ENCODE results near the gene MGLL.
"Not testable (repeated sequence)": the region's sequence is repeated elsewhere in the genome, so short reads cannot be mapped to it uniquely, and the experiment has no call there.

MGLL gene

DNA sequence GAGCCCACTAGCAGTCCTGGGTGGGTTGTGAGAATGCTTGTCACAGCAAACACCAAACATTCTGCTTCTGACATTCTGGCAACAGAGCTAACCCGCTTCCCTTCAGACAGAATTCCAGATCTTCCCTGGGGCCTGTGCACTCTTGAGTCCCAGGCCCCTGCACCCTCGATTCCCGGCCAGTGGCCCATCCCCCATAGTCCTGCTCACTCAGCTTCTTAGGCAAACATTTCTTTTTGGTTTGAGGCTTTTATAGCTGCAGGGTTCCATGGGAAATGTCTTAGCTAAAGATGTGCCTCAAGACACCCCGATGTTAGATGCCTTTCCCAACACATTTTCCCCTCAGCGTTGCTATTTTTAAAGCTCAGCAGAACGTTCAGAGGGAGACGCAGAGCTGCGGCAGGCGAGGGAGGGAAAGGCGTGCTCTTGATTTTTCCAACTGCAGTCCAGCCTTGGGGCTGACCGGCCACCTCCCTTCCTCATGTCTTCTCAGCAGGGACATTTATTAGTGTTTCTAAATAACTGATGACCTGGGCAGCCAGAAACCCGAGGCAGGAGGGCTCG is 114.4 kb downstream of the MGLL start:
- no peak for DNase-seq (ENCODE audit: low spot score)

DNA sequence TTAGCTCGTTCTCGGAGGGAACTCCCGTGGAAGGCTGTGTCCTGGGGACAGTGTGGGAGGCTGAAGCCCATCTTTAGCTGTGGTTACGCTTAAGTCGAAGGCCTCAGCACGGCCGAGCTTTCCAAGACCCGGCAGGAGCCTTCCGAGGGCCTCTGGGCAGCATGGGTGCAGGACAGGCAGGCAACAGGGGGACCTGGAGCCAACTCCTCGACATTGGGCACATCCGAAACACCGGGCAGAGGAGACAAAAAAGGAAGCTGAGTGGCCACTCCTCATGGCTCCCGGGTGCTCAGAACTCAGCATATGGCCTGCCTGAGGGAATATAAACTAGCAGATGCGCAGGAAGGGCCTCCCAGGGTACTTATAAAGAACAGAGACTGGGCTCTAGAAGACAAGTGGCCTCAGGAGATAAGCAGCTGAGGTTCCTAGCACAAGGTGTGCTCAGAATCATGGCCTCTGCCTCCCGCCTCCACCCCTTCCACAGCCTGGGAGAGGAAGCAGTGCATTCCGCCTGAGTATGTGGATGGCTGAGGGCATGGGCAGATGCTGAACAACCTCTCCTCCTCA is 115.4 kb downstream of the MGLL start:
- DNase-seq (ENCODE audit: low spot score), result no peak

DNA sequence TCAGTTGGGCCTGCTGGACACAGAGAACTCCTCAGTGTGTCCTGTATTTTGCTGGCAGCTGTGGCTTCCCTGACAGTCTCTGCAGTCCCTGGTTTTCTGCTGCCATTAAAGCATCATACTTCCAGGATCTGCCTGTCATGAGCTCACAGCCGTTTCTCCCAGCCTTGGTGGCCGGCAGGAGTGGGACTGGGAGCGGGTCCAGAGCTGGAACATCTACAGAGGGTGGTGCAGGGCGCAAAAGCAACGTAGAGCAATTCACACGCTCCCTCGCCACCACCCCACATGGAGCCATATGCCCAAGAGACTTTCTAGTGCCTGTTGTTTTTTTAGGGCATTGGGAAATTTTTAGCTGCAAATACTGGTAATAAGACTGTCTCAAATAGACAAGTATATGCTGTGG is 116.0 kb downstream of the MGLL start:
- DNase-seq (ENCODE audit: low spot score), result no peak

DNA sequence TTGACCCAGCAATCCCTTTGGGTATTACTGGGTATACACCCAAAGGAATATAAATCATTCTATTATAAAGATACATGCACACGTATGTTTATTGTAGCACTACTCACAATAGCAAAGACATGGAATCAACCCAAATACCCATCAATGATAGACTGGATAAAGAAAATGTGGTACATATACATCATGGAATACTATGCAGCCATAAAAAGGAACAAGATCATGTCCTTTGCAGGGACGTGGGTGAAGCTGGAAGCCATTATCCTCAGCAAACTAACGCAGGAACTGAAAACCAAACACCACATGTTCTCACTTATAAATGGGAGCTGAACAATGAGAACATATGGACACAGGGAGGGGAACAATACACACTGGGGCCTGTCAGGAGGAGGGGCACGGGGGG is 117.5 kb downstream of the MGLL start:
- not testable (repeated sequence) for DNase-seq (ENCODE audit: low spot score)

DNA sequence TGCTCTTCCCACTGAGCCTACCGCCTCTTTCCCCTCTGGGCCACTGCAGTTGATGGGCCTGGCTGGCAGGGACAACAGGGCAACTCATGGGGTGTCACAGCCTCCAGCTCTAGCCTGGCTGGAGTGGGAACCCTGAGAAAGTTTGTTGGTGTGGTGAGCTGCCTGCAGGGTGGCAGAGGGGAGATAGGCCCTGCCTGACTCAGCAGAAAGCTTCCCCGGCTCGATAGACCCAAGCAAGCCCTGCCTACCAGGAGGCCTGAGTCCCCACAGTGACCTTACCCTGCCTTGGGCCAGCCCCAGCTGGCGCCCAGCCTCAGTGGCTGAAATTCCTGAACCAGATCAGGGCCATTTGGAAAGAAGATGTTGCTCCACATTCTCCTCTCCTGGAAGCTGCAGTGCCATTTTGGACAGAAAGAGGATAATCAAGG is 120.2 kb downstream of the MGLL start:
- no peak for DNase-seq (ENCODE audit: low spot score)

DNA sequence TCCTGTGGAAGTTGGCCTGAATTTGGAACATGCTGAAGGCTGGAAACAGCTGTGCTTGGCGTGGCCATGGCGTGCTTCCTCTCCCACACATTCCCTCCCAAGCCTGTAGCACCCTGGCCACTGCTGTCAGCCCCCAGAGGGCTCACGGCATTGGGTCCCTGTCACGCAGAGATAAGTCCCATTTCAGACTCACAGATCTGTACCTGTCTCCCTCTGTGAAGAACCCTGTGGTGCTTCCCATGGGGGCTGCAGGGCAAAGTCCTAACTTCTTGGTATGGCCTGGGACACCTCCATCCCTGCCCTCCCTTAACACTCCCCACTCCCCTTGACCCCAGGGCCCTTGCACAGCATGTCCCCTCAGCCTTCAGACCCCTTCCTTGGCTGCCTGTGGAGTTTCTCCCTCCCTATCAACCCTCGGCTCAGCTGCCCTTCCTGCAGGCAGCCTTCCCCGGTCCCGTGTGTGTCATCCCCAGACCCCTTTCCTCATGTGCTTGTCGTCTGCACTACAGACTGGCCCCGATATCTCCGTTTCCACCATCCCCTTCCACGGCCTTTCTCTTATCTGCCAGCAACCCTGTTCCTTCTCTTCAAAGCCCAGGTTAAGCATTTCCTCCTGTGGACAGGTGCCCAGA is 120.9 kb downstream of the MGLL start:
- no peak for DNase-seq (ENCODE audit: low spot score)

DNA sequence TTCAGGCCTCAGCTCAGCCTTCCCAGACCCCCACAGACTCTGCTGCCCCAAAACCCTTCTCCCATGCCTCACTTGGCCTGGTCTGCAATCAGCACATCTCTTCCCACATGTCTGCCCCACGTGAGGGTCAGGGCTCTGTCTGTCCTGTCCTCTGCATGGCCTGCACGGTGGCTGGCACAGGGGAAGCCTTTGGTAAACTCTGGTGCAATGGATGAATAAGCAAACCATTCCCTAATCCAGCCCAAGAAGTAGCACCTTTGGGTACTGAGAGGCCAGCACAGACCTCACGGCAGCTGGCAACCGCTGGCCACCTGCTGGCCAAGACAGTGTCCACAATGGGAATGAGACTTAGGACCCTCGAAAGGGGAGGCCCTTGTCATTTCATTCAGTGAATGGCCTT is 121.9 kb downstream of the MGLL start:
- DNase-seq (ENCODE audit: low spot score), result no peak

DNA sequence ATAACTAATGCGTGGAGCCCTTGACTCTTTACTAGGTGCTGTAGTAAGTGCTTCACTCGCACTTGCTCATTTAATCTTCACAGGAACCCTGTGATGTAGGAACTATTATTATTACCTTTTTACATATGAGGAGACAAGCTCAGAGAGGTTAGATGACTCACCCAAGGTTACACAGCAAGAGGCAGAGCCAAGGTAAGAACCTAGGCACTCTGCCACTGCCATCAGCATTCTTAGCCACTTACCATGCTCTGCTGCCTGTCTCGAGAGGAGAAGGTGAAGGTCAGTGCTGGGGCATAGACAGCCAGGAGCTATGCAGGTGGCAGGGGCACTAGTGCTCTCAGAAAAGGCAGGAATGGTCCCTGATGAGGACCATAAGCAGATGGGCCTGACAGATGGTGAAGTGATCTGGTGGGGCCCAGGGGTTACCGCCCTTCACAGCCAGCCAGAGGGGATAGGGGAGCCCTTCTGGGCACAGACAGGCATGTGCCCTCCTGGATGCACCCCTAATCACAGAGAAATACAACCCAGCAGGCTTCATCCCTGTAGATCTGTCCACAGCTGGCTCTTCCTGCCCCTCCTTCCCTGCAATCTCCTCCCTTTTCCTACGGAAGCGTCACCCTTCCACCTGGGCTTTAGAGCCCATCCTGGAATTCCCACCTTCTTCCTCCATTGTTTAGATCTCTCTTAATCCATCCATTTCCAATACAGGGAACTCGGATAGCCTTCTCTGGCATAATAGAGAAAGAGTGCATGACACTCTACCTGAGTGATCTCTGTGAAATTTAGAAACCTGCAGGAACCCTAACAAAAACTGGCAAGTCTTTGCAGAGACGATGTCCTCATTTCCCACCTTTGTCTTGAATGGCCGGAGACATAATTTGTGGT is 122.7 kb downstream of the MGLL start:
- no peak for DNase-seq (ENCODE audit: low spot score)

DNA sequence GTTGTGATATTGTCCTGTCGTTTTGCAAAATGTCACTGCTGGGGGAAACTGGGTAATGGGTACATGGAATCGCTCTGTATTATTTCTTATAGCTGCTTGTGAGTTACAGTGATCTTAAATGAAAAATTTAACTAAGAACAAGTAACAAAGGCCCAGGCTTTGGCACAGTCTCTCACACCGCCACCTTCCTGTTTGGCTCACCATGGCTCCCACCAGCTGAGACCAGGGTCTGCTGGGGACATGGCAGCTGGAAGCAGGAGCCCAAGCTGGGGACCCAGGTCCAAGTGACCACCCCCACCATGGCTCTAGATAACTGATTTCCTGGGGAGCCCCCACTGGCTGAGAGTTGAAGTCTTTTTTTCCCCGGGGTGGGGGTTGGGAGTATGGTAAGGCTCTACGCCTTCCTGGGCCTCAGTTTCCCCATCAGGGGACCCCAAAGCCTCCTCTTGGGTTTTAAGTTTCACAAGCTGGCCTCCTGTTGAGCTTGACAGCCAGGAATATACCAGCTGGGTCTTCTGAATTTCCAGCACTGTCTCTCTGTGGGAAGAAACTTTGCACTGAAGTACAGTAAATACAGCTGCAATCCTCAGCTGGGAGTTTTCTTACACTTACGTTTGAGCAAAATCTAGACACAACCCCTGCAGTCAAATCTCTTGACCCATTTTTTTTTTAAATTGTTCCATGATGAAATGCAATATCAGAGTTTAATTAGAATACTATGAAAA is 123.5 kb downstream of the MGLL start:
- no peak for DNase-seq (ENCODE audit: low spot score)

DNA sequence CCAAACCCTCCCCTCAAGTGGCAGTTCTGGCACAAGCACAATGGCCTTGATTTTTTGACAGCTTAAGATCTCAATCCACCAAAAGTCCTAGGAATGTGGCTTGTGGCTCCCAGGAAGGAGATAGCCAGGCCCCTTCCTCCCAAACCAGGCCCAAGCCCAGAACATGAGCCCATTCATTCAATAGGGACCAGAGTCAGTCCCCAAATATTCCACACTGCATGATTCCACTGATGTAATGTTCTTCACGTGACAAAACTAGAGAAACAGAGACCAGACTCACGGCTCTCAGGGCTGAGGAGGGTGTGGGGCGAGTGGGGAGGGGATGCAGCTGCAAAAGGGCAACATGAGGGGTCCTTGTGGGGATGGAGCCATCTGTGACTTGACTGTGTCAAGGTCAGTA is 124.0 kb downstream of the MGLL start:
- no peak for DNase-seq (ENCODE audit: low spot score)

DNA sequence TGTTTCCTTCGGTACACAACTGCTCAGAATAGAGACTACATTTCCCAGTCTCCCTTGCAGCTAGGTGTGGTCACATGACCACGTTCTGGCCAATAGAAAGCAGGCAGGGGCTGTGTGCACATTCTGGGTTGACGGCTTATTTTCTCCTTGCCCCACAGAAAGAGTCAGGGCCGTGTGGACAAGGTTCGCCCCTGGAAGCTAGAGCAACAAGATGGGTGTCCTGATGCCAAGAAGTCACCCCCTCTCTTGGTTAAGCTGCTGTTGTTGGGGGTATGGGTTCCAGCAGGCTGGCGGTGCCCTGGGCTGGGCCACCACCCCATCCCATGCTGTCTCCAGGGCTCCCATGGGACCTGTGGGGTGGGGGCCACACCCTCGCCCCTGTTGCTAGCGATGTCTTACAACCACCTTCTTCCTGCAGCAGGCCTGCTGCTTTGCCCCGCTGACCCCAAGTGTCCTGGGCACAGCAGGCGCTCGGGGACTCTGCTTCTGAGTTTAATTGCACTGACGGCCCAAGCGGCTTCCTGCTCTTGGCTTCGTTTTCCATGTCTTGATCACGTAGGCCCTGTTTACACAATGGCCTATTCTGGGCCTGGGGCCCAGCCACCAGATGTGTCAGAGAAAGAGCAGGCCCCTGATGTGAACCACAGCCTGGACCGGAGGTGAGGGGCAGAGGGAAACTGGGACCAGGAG is 124.6 kb downstream of the MGLL start:
- peak; percentile 37 for DNase-seq (ENCODE audit: low spot score)

DNA sequence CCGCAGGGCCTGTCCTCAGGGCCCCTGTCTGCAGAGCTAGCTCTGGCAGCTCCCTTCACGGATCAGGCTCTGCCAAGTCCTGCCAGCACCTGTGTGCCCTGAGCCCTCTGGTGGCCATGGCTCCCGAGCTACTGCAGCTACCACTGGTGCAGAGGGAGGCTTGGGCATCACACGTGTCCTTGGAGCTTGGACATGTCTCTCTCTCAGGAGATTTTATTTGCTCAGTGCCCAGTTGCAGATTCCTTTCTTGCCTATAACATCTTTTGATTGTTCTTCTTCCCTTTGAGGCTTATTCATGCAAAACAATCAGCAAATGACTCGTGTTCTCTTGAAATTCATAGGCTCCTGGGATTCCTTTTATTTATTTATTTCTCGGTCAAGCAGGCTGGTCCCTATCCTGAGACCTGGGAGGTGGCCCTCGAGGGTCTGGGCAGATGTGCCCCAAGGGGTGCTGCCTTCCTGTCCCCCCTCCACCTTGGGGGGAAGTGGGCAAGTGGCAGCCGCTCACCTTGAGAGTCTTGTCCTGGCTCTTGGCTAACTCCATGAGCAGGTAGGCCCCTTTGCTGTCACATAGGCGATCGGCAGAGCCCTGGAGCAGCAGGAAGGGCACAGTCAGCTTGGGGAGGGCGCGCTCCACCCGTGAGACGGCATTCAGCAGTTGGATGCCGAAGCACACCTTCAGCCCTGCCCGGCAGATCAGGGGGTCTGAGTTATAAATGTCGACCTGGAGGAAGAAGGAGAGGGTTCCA is 127.7 kb downstream of the MGLL start:
- DNase-seq (ENCODE audit: low spot score), result peak; percentile 47

DNA sequence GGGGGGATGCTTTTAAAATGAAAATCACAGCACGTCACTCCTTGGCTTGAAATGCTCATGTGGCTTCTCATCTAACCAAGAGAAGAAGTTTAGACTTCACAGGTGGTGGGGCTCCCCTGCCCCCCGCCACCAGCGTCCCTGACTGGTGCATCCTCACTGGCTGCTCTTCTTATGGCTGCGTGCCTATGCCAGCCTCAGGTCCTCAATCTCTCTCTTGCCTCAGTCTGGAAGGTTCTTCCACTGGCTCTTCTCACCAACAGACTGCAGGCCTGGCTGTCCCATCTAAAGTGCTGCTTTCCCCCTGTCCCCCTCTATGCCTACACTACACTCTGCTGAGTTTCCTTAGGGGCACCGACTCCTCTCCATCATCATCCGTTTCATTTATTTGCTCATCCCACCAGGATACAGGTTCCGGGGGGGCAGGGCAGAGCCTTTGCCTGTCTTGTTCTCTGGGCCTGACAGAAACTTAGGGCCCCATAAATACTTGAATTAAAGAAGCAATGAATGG is 128.9 kb downstream of the MGLL start:
- no peak for DNase-seq (ENCODE audit: low spot score)

DNA sequence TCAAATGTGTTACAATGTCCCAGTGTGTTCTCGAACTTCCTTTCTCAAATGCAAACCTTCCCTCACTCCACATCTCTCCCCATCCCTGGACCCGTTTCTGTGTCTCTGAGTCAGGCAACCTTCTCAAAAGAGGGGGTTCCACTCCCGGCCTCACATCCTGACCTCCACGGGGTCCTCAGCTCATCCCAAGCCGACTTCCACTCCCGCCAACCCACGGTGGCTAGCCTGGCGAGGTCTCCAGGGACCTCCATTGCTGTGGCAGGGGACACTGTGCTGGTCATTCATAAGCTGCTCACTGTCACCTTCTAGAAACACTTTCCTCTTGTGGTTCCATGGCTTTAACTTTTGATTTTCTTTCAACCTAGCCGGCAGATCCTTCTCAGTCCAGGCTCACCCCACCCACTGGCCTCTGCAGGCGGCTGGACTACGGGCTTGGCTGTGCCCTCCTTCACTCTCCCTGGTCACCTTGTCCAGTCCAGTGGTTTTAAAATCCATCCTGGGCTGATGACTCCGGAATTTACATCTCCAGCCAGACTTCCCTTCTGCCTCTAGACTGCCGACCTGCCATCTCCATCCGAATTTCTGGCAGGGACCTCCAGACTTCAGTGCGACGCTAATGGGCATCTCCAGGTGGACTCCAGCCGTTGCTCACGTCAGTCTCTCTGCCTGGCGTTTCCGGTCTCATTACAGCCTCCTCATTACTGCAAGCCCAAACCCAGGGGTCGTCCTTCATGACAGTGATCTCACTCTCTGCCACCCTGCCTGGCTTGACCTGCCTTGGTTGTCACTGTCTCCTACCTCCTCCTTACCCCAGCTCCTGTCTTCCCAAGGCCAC is 129.6 kb downstream of the MGLL start:
- no peak for DNase-seq (ENCODE audit: low spot score)

DNA sequence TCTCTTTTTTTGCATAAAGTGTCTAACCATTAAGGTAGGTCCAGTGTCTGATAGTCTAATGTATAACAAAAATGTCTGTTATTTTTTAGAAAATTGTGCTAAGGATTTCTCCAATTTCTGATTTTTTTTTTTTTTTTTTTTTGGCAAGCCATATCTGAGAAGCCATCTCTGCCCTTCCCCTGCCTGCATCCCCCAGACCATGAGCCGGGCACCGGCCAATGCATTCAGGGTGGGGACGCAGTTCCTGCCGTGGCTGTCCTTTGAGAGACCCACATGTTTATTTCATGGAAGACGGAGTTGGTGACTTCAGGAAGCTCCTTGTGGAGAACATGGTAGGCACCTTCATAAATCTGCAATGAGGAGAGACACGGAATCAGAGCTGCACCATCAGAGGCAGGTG is 130.3 kb downstream of the MGLL start:
- DNase-seq (ENCODE audit: low spot score), result no peak

DNA sequence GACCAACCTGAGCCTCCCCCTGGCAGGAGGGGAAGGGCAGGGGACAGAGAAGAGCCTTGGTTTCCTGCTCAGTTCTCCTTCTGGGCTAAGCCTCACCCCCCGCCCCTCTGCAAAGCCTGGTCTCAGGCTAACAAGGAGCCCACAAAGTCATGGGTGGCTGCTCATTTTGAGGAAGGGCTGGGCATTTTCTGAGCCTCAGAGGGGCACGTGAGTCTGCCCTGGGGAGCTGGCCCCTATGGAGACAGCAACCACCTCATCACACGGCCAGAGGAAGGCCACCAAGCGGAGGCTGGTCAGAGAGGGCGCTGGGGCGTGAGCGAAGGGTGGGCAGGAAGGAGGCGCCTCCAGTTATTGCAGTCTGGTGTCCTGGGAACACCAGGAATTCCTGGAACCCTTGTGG is 130.8 kb downstream of the MGLL start:
- no peak for DNase-seq (ENCODE audit: low spot score)

DNA sequence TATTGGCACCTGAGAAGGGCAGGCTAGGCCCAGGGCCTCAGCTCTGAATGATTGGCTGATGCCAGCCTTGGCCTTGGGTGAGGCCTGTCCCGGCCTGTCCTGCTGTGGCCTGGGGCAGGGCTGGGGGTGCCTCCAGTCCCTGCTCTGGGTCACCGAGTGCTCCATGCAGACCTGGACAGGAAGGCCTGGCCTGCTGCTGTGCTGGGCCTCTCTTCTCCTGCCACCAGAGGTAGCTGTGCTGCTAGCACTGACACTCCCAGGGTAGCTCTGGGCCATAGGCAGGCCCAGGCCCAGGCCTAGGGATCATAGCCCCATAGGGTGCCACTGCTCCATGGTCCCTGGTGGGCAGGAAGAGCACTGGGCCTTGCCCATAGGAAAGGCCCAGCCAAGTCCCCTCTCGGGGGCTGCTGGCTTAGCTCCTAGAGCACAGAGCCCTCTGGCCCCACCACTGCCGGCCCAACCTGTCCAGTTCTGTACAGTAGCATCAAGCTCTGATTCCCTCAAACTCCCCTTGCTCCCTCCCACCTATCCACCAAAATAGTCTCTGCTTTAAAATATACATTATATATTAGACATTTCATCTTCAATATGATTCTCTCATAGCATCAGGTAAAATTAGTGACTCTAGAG is 131.4 kb downstream of the MGLL start:
- DNase-seq (ENCODE audit: low spot score), result no peak

DNA sequence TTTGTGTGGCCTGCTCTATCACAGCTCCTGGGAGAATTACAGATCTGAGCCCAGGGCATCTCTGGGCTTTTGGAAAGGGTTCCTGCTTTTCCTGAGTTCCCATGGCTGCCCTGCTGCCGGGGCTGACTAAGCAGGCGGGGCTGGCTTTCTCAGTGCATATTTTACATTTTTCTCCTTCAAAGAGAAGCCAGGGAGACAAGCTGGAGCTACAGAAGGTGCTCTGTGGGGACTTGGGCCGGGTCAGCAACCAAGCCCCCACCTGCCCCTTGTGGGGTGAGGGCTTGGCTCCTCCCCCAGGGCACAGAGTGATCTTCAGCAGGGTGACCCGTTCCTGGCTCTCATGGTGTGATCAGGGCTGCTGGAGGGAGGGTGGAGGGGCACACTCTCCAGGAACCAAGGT is 132.2 kb downstream of the MGLL start:
- DNase-seq (ENCODE audit: low spot score), result no peak

DNA sequence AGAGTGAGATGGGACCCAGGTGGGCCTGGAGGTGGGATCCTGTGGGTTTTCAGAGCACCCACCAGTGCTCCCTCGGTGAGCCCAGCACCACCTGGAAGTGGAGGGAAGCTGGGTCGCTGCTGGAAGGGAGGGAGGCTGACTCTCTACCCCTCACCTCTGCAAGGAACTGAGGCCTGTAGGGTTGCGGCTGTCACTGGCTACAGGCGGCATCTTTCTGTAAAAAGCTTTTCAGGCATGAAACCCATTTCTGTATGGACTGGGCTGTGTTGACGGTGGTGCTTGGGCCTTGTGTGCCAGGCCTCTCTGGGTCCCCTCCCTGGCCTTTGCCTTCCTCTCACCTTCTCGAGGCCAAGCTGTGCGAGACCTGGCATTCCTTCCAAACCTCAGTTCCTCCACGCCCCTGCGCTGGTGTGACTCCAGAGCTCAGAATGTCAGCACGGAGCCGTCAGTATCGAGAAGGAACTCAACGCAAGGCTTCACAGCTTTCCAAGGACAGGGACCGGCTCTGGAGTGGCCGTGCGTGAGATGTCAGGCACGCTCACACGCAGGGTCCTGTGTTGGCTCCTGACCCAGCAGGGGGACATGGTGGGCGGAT is 133.0 kb downstream of the MGLL start:
- no peak for DNase-seq (ENCODE audit: low spot score)

Data from CD4-positive, alpha-beta T cell treated with Interleukin-6 at 100 ng/mL for 8 hours (primary cell).